Keratinocyte (primary cell): ENCODE data around the gene MAGI1. TPM values are rescaled to one million over a fixed set of nuclear protein-coding genes. Genes with fewer than 3 reads are reported as not detected.

Source experiments
- DNase-seq: peaks from one replicate; pipeline ENCODE4 v3.0.0-alpha.2; 2011; ENCODE audit warnings: low read depth, missing footprints, low spot score
- FAIRE-seq: peaks from 2 replicates; lab custom pipeline; 2011; peaks lifted over from hg19 to GRCh38; lab: Jason Lieb, UNC
- H2AFZ ChIP-seq: 2 replicates; pipeline ENCODE4 v1.6.0; 2012; ENCODE audit warnings: low read length, control low read depth, inconsistent platforms; ENCODE audit not compliant: control insufficient read depth
- H3K27ac ChIP-seq: 2 replicates; pipeline ENCODE4 v1.5.1; 2011; ENCODE audit warnings: low read length; ENCODE audit not compliant: control insufficient read depth, insufficient read depth
- H3K27me3 ChIP-seq: 3 replicates; pipeline ENCODE4 v1.6.0; 2011; ENCODE audit warnings: low read length; ENCODE audit not compliant: control insufficient read depth, insufficient read depth; ENCODE audit errors: extremely low read depth
- H3K36me3 ChIP-seq, 2 experiments: 2 replicates in 1 of 2; 3 replicates in 1 of 2; pipeline ENCODE4 v1.5.1; 2011; ENCODE audit warnings: low read length in 2 of 2, mild to moderate bottlenecking in 1 of 2; ENCODE audit not compliant: control insufficient read depth in 2 of 2, insufficient read depth in 2 of 2; ENCODE audit errors: extremely low read depth in 1 of 2
- H3K4me1 ChIP-seq: 3 replicates; pipeline ENCODE4 v1.5.1; 2011; ENCODE audit warnings: low read length; ENCODE audit not compliant: control insufficient read depth, insufficient read depth; ENCODE audit errors: extremely low read depth
- H3K4me2 ChIP-seq: 3 replicates; pipeline ENCODE4 v1.6.0; 2011; ENCODE audit warnings: low read depth, low read length; ENCODE audit not compliant: control insufficient read depth, insufficient read depth; ENCODE audit errors: extremely low read depth
- H3K4me3 ChIP-seq, 3 experiments: fragments of 200-600 bp in 1 of 3; sonication (generic) in 1 of 3; 2 replicates in 2 of 3; 3 replicates in 1 of 3; pipeline ENCODE4 v1.5.1; 2011 to 2016; ENCODE audit warnings: low read length in 3 of 3, mild to moderate bottlenecking in 3 of 3, control low read depth in 2 of 3, inconsistent platforms in 1 of 3, low read depth in 1 of 3, mixed read lengths in 1 of 3, mixed run types in 1 of 3, moderate library complexity in 1 of 3; ENCODE audit not compliant: control insufficient read depth in 2 of 3, insufficient read depth in 2 of 3; ENCODE audit errors: extremely low read depth in 1 of 3
- H3K79me2 ChIP-seq: 2 replicates; pipeline ENCODE4 v1.6.0; 2012; ENCODE audit warnings: low read length; ENCODE audit not compliant: control insufficient read depth, insufficient read depth
- H3K9ac ChIP-seq: 3 replicates; pipeline ENCODE4 v1.6.0; 2011; ENCODE audit warnings: low read length; ENCODE audit not compliant: control insufficient read depth, insufficient read depth; ENCODE audit errors: extremely low read depth
- H3K9me1 ChIP-seq: 3 replicates; pipeline ENCODE4 v1.6.0; 2011; ENCODE audit warnings: low read length; ENCODE audit not compliant: control insufficient read depth, insufficient read depth; ENCODE audit errors: extremely low read depth
- H3K9me3 ChIP-seq: 2 replicates; pipeline ENCODE4 v1.5.1; 2012; ENCODE audit warnings: low read depth, low read length; ENCODE audit not compliant: control insufficient read depth
- H4K20me1 ChIP-seq: 3 replicates; pipeline ENCODE4 v1.6.0; 2011; ENCODE audit warnings: low read length; ENCODE audit not compliant: control insufficient read depth, insufficient read depth; ENCODE audit errors: extremely low read depth
- EZH2 ChIP-seq: IDR thresholded peaks from one replicate; pipeline ENCODE4 v1.6.1; 2012; ENCODE audit warnings: inconsistent platforms, mild to moderate bottlenecking, low read length, moderate library complexity
- dilution Hi-C: fragments of 300-500 bp; cut with MboI; formaldehyde crosslinking; loops from one replicate; pipeline ENCODE4 v1.7.0; 2020; ENCODE audit warnings: low sequenced_read_pairs; ENCODE audit not compliant: extremely low pct_ligation_motif_present
- polyA plus RNA-seq, 5 experiments: library from polyadenylated mRNA; depleted of rRNA in 3 of 5; stranded (reverse) in 3 of 5; stranded (forward) in 1 of 5; unstranded in 1 of 5; fragments of >200 nt; gene quantifications; 1 replicate in 1 of 5; 2 replicates in 3 of 5; 3 replicates in 1 of 5; pipeline versions ENCODE4 v1.2.1 to v1.2.3, GENCODE V29; 2011 to 2012; ENCODE audit warnings: missing spikeins in 2 of 5, low read depth in 1 of 5, low replicate concordance in 1 of 5
- TF ChIP-seq, protein P1 (sequence below), 3 experiments: IDR thresholded peaks in 1 of 3; conservative IDR thresholded peaks in 1 of 3; optimal IDR thresholded peaks in 1 of 3; 2 replicates in 2 of 3; 3 replicates in 1 of 3; pipeline versions ENCODE3 to v1.5.1; 2011; ENCODE audit warnings: low read length in 3 of 3, mild to moderate bottlenecking in 3 of 3, moderate library complexity in 2 of 3, control low read depth in 1 of 3, inconsistent platforms in 1 of 3; ENCODE audit not compliant: insufficient read depth in 2 of 3; ENCODE audit errors: extremely low read depth in 1 of 3

MAGI1 gene
- polyA plus RNA-seq, 1 donor (not counting 4 experiments of a cell fraction or from before 2014, with no cell fraction given), result 10.9 TPM

DNA sequence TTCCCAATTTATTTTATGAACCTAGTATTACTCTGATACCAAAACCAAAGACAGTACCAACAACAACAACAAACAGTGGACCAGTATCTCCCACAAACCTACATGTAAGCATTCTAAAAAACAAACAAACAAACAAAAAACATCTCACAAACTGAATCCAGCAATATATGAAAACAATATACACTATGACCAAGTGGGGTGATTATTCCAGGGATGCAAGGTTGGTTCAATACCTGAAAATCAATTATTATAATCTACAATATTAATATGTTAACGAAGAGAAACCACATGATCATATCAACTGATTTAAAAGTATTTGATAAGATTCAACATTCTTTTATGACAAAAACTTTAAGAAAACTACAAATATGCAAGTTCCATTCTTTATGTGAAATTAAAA, 391.3 kb downstream of the MAGI1 start:
- no peak overlapping the region for H3K4me3 ChIP-seq
- H3K27ac ChIP-seq, result no peak overlapping the region
- no peaks in the 10 kb centered on the region for H3K9me1 ChIP-seq
- no peak for TF ChIP-seq EZH2
- TF ChIP-seq, protein P1, sequence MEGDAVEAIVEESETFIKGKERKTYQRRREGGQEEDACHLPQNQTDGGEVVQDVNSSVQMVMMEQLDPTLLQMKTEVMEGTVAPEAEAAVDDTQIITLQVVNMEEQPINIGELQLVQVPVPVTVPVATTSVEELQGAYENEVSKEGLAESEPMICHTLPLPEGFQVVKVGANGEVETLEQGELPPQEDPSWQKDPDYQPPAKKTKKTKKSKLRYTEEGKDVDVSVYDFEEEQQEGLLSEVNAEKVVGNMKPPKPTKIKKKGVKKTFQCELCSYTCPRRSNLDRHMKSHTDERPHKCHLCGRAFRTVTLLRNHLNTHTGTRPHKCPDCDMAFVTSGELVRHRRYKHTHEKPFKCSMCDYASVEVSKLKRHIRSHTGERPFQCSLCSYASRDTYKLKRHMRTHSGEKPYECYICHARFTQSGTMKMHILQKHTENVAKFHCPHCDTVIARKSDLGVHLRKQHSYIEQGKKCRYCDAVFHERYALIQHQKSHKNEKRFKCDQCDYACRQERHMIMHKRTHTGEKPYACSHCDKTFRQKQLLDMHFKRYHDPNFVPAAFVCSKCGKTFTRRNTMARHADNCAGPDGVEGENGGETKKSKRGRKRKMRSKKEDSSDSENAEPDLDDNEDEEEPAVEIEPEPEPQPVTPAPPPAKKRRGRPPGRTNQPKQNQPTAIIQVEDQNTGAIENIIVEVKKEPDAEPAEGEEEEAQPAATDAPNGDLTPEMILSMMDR (optimal IDR thresholded peaks at IDR 0.05 in 1 of 3, IDR thresholded peaks at IDR 0.05 in 1 of 3, conservative IDR thresholded peaks at IDR 0.05 in 1 of 3; ENCODE audit: extremely low read depth in 1 of 3, insufficient read depth in 2 of 3, low read length in 3 of 3), result no peak
- H3K27me3 ChIP-seq, result no peaks in the 10 kb centered on the region
- DNase-seq (no peak), FAIRE-seq (no peak)
- no peaks in the 10 kb centered on the region for H4K20me1 ChIP-seq
- no peaks in the 10 kb centered on the region for H3K4me1 ChIP-seq
- H3K9me3 ChIP-seq, result no peaks in the 10 kb centered on the region
- H2AFZ ChIP-seq, result no peak overlapping the region
- no peaks in the 10 kb centered on the region for H3K79me2 ChIP-seq
- no peak overlapping the region for H3K9ac ChIP-seq
- no peak overlapping the region for H3K4me2 ChIP-seq
- dilution Hi-C loops, result no loop called here
- no peaks in the 10 kb centered on the region for H3K36me3 ChIP-seq

DNA sequence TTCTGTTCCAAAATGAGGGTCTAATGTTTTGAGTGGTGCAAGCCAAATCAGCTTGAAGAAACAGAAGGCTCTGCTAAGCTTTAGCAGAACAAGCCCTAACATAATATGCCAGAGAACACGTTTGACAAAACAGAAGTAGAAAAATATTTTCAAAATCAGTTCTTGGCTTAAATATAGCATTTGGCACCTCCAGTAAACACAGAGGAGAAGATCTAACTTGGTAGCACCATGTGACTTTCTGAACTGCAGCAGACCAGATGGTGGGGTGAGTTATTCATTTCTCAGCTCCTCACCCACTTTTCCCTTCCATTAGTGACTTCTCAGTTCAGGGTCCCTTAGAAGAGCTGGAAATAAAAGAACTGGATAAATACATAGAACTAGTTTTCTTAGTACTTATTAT, 395.8 kb downstream of the MAGI1 start:
- dilution Hi-C loops, result no loop called here
- DNase-seq, result no peak
- Histone ChIP-seq H3K4me3 (no peak overlapping the region), H2AFZ (no peak overlapping the region), H3K4me1 (no peaks in the 10 kb centered on the region), H3K4me2 (no peak overlapping the region), H3K9me1 (no peaks in the 10 kb centered on the region), H3K27ac (no peak overlapping the region), H3K36me3 (no peaks in the 10 kb centered on the region), H4K20me1 (no peaks in the 10 kb centered on the region), H3K9ac (no peak overlapping the region), H3K9me3 (no peaks in the 10 kb centered on the region), H3K27me3 (no peaks in the 10 kb centered on the region), H3K79me2 (no peaks in the 10 kb centered on the region)
- no peak for TF ChIP-seq EZH2
- TF ChIP-seq, protein P1 (optimal IDR thresholded peaks at IDR 0.05 in 1 of 3, IDR thresholded peaks at IDR 0.05 in 1 of 3, conservative IDR thresholded peaks at IDR 0.05 in 1 of 3; ENCODE audit: extremely low read depth in 1 of 3, insufficient read depth in 2 of 3, low read length in 3 of 3), result no peak
- FAIRE-seq, result no peak
